Esophagus squamous epithelium (tissue), 5 donors: ENCODE results near the gene MAPKAPK3. TPM values are rescaled to one million over a fixed set of nuclear protein-coding genes. Genes with fewer than 3 reads are reported as not detected.

ENCODE experiments used
- DNase-seq: peaks from one replicate; lab custom pipeline; 2025; lab: John Stamatoyannopoulos, UW
- H3K27ac ChIP-seq, 4 donors: fragments of 200-600 bp; sonication (generic); one replicate each; pipeline ENCODE4 v1.5.1; 2016 to 2019; ENCODE audit warnings: mild to moderate bottlenecking in 1 of 4
- H3K27me3 ChIP-seq, 4 donors: fragments of 200-600 bp; sonication (generic); 1 replicate in 3 of 4; 2 replicates in 1 of 4; pipeline versions ENCODE4 v1.5.1 to v1.6.0; 2017 to 2021; ENCODE audit warnings: antibody characterized with exemption in 1 of 4
- H3K36me3 ChIP-seq, 3 donors: fragments of 200-600 bp; sonication (generic); one replicate each; pipeline ENCODE4 v1.5.1; 2016 to 2019
- H3K4me1 ChIP-seq, 3 donors: fragments of 200-600 bp; sonication (generic); one replicate each; pipeline ENCODE4 v1.5.1; 2017 to 2019
- H3K4me3 ChIP-seq, 4 donors: fragments of 200-600 bp; sonication (generic); 1 replicate in 3 of 4; 2 replicates in 1 of 4; pipeline ENCODE4 v1.5.1; 2016 to 2019; ENCODE audit warnings: mild to moderate bottlenecking in 2 of 4, moderate library complexity in 1 of 4
- H3K9me3 ChIP-seq, 3 donors: fragments of 200-600 bp; sonication (generic); one replicate each; pipeline ENCODE4 v1.5.1; 2016 to 2019
- POLR2A ChIP-seq, 4 donors: fragments of 450-650 bp; IDR thresholded peaks; one replicate each; pipeline ENCODE4 v1.6.1; 2017; ENCODE audit warnings: antibody characterized with exemption in 4 of 4, mild to moderate bottlenecking in 4 of 4, moderate library complexity in 3 of 4
- WGBS, 2 donors: methylation state at CpG; one replicate each; pipeline ENCODE4 v1.1.5; 2018; 5-methylcytosine and 5-hydroxymethylcytosine counted together
- intact Hi-C: fragments of 100-400 bp; cut with DNase I; formaldehyde crosslinking; loops from one replicate; pipeline ENCODE4 v1.15.0; 2022
- total RNA-seq, 4 donors: library from RNA; depleted of rRNA; stranded (reverse); fragments of >200 nt; gene quantifications; one replicate each; pipeline ENCODE4 v1.1.0, GENCODE V29; 2016
- TF ChIP-seq, protein P1 (sequence below), 6 experiments: fragments of 450-650 bp in 4 of 6; fragments of 200-600 bp in 2 of 6; sonication (generic) in 2 of 6; IDR thresholded peaks; one replicate each; pipeline ENCODE4 v1.5.1; 2016 to 2019; ENCODE audit warnings: antibody characterized with exemption in 6 of 6, mild to moderate bottlenecking in 4 of 6, moderate library complexity in 4 of 6
- donor health status: DM: yes; HTN: yes; CAD: no.

The MAPKAPK3 gene
- total RNA-seq, 4 donors from 2014 or later = 46.5 to 65.6 (median 52.3) TPM

DNA sequence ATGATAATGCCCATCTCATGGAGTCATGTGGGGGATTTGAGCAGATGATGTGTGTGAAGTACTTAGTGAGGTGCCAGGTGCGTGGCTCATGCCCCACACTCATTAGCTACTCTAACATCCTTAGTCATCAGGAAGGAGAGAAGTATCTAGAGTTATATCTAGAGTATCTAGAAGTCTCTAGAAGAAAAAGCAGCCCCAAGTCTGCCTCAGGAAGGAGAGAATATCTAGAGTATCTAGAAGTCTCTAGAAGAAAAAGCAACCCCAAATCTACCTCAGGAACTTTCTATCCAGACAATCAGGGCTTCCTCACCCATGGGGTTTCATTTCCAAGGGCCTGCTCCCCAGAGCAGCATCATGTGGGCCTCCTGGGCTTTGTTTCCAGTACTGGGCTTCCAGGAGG is 33.1 kb downstream of the MAPKAPK3 start:
- Histone ChIP-seq H3K27me3 (no peaks in the 10 kb centered on the region), H3K36me3 (peaks cover 9 to 49% (median 13%) of the 10 kb centered on the region in 3 donors), H3K27ac (no peak overlapping the region), H3K4me3 (no peak overlapping the region), H3K4me1 (peaks cover 0 to 2% (median 0%) of the 10 kb centered on the region in 3 donors), H3K9me3 (no peaks in the 10 kb centered on the region)
- WGBS, 2 donors = 100% methylated on average over 1 of the region's 1 CpG; no CpG with 5 or more reads in 1 of the 2 donors
- TF ChIP-seq, protein P1, sequence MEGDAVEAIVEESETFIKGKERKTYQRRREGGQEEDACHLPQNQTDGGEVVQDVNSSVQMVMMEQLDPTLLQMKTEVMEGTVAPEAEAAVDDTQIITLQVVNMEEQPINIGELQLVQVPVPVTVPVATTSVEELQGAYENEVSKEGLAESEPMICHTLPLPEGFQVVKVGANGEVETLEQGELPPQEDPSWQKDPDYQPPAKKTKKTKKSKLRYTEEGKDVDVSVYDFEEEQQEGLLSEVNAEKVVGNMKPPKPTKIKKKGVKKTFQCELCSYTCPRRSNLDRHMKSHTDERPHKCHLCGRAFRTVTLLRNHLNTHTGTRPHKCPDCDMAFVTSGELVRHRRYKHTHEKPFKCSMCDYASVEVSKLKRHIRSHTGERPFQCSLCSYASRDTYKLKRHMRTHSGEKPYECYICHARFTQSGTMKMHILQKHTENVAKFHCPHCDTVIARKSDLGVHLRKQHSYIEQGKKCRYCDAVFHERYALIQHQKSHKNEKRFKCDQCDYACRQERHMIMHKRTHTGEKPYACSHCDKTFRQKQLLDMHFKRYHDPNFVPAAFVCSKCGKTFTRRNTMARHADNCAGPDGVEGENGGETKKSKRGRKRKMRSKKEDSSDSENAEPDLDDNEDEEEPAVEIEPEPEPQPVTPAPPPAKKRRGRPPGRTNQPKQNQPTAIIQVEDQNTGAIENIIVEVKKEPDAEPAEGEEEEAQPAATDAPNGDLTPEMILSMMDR (IDR thresholded peaks at IDR 0.05) = no peak
- no peak for TF ChIP-seq POLR2A (IDR thresholded peaks at IDR 0.05)
- intact Hi-C loops = no loop called here
- DNase-seq = no peak

DNA sequence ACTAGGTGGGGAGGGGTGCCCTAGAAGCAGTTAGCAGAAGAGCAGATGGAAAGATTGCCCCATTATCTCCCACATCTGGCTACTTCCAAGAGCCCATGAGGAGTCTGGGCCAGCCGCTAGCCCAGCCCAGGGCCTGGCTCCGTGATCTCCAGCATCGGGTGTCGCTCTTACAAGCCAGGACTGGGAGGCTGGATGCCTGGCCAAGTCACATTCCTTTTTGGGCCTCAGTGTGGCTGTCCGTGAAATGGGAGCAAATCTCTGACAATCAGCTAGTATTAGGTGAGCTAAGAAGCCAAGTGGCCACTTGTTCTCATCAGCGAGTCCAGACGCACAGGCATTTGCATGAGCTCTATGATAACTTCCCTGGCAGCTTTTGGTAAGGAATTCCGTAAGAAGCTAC is 34.5 kb downstream of the MAPKAPK3 start:
- H3K27ac ChIP-seq = no peak overlapping the region
- WGBS, 2 donors = 75 to 80% methylated on average over 3 to 4 of the region's 8 CpGs
- peaks cover 0 to 3% (median 0%) of the 10 kb centered on the region in 3 donors for H3K4me1 ChIP-seq
- no peak overlapping the region for H3K4me3 ChIP-seq
- H3K36me3 ChIP-seq = peaks cover 0 to 35% (median 8%) of the 10 kb centered on the region in 3 donors
- TF ChIP-seq POLR2A (IDR thresholded peaks at IDR 0.05) = no peak
- TF ChIP-seq, protein P1 (IDR thresholded peaks at IDR 0.05) = no peak
- H3K27me3 ChIP-seq = no peaks in the 10 kb centered on the region
- no peaks in the 10 kb centered on the region for H3K9me3 ChIP-seq
- intact Hi-C loops = no loop called here
- DNase-seq = no peak

DNA sequence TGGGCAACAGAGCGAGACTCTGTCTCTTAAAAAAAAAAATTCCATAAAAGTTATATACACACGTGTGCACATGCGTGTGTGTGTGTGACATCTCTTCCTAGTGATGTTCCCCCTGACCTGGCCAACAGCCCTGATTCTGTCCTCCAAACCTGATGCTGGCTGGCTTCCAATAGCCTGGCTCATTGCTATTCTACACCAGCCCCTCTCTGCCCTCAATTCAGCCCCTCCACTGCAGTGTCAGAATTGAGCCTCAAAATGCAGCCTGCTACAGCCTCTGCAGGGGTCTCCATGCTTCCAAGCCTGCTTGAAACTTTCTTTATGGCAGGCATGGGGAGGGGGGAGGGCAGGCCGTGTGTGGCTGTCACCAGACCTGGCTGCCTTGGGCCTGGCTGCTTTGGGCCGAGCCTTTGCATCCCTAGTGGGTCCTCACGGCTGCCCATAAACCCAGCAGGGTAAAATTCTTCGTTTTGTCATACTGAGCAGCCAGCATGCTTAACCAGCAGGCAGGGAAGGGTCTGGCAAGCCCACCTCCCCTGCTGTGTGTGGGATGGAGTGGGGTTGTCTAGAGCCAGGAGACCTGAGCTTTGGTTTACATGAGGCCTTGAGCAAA is 35.1 kb downstream of the MAPKAPK3 start:
- no peak overlapping the region for H3K4me3 ChIP-seq
- peaks cover 0 to 29% (median 8%) of the 10 kb centered on the region in 3 donors for H3K36me3 ChIP-seq
- H3K9me3 ChIP-seq = no peaks in the 10 kb centered on the region
- no peak overlapping the region for H3K27ac ChIP-seq
- TF ChIP-seq, protein P1 (IDR thresholded peaks at IDR 0.05) = no peak
- TF ChIP-seq POLR2A (IDR thresholded peaks at IDR 0.05) = no peak
- peaks cover 0 to 3% (median 0%) of the 10 kb centered on the region in 3 donors for H3K4me1 ChIP-seq
- no peak for DNase-seq
- H3K27me3 ChIP-seq = no peaks in the 10 kb centered on the region
- WGBS, 2 donors = 56 to 93% methylated on average over 4 of the region's 7 CpGs
- intact Hi-C loops = no loop called here

DNA sequence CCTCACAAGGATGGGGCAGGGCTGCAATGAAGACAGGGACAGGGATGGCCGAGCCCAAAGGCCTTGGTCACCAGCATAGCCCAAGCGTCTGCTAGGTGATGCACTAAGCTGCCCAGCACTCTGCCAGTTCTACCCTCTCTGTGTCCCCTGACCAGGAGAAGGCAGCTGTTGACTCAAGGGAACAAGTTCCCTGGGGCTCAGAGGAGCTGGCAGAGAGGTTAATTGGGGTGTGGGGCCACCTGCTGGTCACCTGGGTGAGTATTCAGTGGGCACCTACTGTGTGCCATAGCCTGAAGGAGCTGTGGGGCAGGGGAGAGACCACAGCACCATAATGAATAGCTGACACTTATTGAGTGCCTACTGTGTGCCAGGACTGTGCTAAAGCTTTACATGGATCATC is 35.8 kb downstream of the MAPKAPK3 start:
- H3K9me3 ChIP-seq = no peaks in the 10 kb centered on the region
- intact Hi-C loops = no loop called here
- peaks cover 0 to 3% (median 0%) of the 10 kb centered on the region in 3 donors for H3K4me1 ChIP-seq
- no peak for TF ChIP-seq POLR2A (IDR thresholded peaks at IDR 0.05)
- TF ChIP-seq, protein P1 (IDR thresholded peaks at IDR 0.05) = peak in 5 of 6 experiments; percentile 23 to 69 (median 41)
- H3K36me3 ChIP-seq = peaks cover 0 to 22% (median 6%) of the 10 kb centered on the region in 3 donors
- no peak overlapping the region for H3K4me3 ChIP-seq
- WGBS, 2 donors = 100% methylated on average over 1 of the region's 2 CpGs; no CpG with 5 or more reads in 1 of the 2 donors
- no peaks in the 10 kb centered on the region for H3K27me3 ChIP-seq
- DNase-seq = no peak
- H3K27ac ChIP-seq = no peak overlapping the region

DNA sequence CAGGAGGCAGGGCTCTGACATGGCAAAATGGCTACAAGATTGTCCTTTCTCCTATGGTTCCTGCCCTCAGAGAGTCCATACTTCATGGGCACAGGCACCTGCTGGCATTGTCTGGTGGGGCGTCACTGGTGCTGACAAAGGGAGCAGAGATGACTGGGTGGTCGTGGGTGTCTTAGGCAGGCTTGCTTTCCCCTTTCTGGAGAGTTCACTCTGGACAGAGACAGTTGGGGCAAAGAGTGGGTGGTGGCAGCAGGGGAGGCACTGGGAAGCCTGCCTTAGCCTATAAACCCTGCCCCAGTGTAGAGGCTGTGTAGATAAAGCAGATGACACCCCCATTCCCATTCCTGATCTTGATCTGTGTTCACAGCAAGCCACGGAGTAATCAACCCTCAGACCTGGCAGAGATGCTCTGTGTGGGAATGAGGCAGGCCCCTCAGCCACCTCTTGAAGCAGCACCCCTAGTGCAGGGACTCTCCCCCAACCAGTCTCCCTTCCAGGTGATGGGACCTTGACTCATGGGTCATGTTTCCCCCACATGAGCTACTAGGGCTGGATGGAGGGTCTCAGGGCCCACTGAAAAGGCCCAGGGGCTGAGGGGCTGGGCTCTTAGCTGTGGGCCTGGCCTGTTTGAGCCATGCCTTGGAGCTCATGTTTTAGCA is 37.1 kb downstream of the MAPKAPK3 start:
- Histone ChIP-seq H3K4me1 (peaks cover 0 to 3% (median 0%) of the 10 kb centered on the region in 3 donors), H3K36me3 (peaks cover 0 to 9% (median 0%) of the 10 kb centered on the region in 3 donors), H3K4me3 (no peak overlapping the region), H3K9me3 (no peaks in the 10 kb centered on the region), H3K27ac (no peak overlapping the region), H3K27me3 (no peaks in the 10 kb centered on the region)
- intact Hi-C loops = no loop called here
- no peak for DNase-seq
- TF ChIP-seq, protein P1 (IDR thresholded peaks at IDR 0.05) = no peak
- no peak for TF ChIP-seq POLR2A (IDR thresholded peaks at IDR 0.05)
- 60 to 93% methylated on average over 2 of the region's 3 CpGs for WGBS, 2 donors
